ENCODE results near the gene THSD7B. TPM values are rescaled to one million over a fixed set of nuclear protein-coding genes. Genes with fewer than 3 reads are reported as not detected.

Gene THSD7B
- total and polyA plus RNA-seq, 2 of the 8 experiments (the other 6 are each of a cell fraction or from before 2014, with no cell fraction given) = 0.60 to 2.9 TPM

- Histone ChIP-seq H3K14ac (ENCODE audit: insufficient read length) (no peak overlapping the region), H2BK5ac (ENCODE audit: low read depth, low read length) (no peak overlapping the region), H2BK20ac (ENCODE audit: low read length) (no peak overlapping the region), H3K4me1 (replicated peaks in 1 of 4; ENCODE audit: control insufficient read depth in 3 of 4, insufficient read depth in 4 of 4, low read length in 3 of 4) (no peaks in the 10 kb centered on the region), H3K23me2 (ENCODE audit: low read depth, low read length) (no peaks in the 10 kb centered on the region), H4K20me1 (replicated peaks in 1 of 2; ENCODE audit: control insufficient read depth in 1 of 2, insufficient read depth in 2 of 2, low read length in 2 of 2) (no peaks in the 10 kb centered on the region), H3K27me3 (replicated peaks in 1 of 4; ENCODE audit: control insufficient read depth in 3 of 4, extremely low read depth in 1 of 4, insufficient read depth in 3 of 4, low read length in 3 of 4) (no peaks in the 10 kb centered on the region), H3K27ac (ENCODE audit: low read depth, low read length) (no peak overlapping the region), H3K4me3 (ENCODE audit: extremely low read depth in 1 of 4, insufficient read depth in 2 of 4, low read depth in 3 of 4, low read length in 4 of 4) (no peak overlapping the region), H3K9me3 (ENCODE audit: insufficient read depth in 2 of 2, low read depth in 1 of 2, low read length in 1 of 2) (no peaks in the 10 kb centered on the region), H3K4me2 (ENCODE audit: insufficient read depth in 1 of 2, low read depth in 2 of 2, low read length in 2 of 2) (no peak overlapping the region), H4K5ac (ENCODE audit: insufficient read length, low read depth, low read length) (no peak overlapping the region), H4K91ac (replicated peaks; ENCODE audit: insufficient read length, low read length) (no peak overlapping the region), H2BK12ac (ENCODE audit: low read depth, low read length) (no peak overlapping the region), H3K23ac (ENCODE audit: insufficient read length) (no peak overlapping the region), H4K8ac (ENCODE audit: extremely low read depth, insufficient read depth, low read length) (no peak overlapping the region), H3K36me3 (ENCODE audit: control insufficient read depth in 2 of 4, insufficient read depth in 4 of 4, low read length in 3 of 4) (no peaks in the 10 kb centered on the region), H2AK5ac (ENCODE audit: low read depth, low read length) (no peak overlapping the region), H2AFZ (ENCODE audit: low read length) (no peak overlapping the region), H3K79me1 (ENCODE audit: low read depth, low read length) (no peaks in the 10 kb centered on the region), H3K56ac (replicated peaks; ENCODE audit: insufficient read length, low read depth, low read length) (no peak overlapping the region), H3K79me2 (ENCODE audit: control insufficient read depth in 1 of 2, insufficient read depth in 2 of 2, low read length in 2 of 2) (no peaks in the 10 kb centered on the region), H3K18ac (ENCODE audit: extremely low read depth, low read length) (no peak overlapping the region), H2BK15ac (ENCODE audit: low read length) (no peak overlapping the region), H2BK120ac (replicated peaks; ENCODE audit: low read depth, low read length) (no peak overlapping the region), H3K9ac (replicated peaks in 1 of 4; ENCODE audit: extremely low read depth in 1 of 4, low read depth in 3 of 4, low read length in 3 of 4) (no peak overlapping the region), H3K4ac (replicated peaks; ENCODE audit: insufficient read length, low read depth, low read length) (no peak overlapping the region)
- no peak for FAIRE-seq
- POLR2A ChIA-PET (ENCODE audit: partially characterized antibody) = no interaction called here
- CTCF ChIA-PET (ENCODE audit: partially characterized antibody) = interaction anchor here (0.7 kb wide), 1 partner anchor 20 kb away, joined by 5 read pairs; no protein-coding TSS in a partner anchor
- no peak for DNase-seq (ENCODE audit: low read depth in 1 of 2, low spot score in 2 of 2)
- no peak for TF ChIP-seq TAF1 (IDR thresholded peaks at IDR 0.05; ENCODE audit: low read depth, low read length)
- TF ChIP-seq SP4 (IDR thresholded peaks at IDR 0.05; ENCODE audit: low read length) = no peak
- no peak for TF ChIP-seq RNF2 (IDR thresholded peaks at IDR 0.05; ENCODE audit: borderline replicate concordance, low read depth, low read length, missing control alignments, poor library complexity, severe bottlenecking)
- no peak for TF ChIP-seq EZH2 (IDR thresholded peaks at IDR 0.05; ENCODE audit: low read depth, low read length, severe bottlenecking)
- TF ChIP-seq BCL11A (IDR thresholded peaks at IDR 0.05; ENCODE audit: low read depth in 2 of 2, low read length in 2 of 2) = no peak
- TF ChIP-seq SIRT6 (IDR thresholded peaks at IDR 0.05; ENCODE audit: low read length) = no peak
- no peak for TF ChIP-seq SIN3A (conservative IDR thresholded peaks at IDR 0.05 in 1 of 2, IDR thresholded peaks at IDR 0.05 in 1 of 2; ENCODE audit: low read depth in 1 of 2, low read length in 2 of 2)
These were observed 684.1 kb downstream of the THSD7B start for GRCh38 chr2:137449454-137449853.
